ENCODE data around the gene PPP1R14C.
A peak's percentile ranks its signal among the peaks of the same experiment; 100 is the strongest.

The PPP1R14C gene

DNA sequence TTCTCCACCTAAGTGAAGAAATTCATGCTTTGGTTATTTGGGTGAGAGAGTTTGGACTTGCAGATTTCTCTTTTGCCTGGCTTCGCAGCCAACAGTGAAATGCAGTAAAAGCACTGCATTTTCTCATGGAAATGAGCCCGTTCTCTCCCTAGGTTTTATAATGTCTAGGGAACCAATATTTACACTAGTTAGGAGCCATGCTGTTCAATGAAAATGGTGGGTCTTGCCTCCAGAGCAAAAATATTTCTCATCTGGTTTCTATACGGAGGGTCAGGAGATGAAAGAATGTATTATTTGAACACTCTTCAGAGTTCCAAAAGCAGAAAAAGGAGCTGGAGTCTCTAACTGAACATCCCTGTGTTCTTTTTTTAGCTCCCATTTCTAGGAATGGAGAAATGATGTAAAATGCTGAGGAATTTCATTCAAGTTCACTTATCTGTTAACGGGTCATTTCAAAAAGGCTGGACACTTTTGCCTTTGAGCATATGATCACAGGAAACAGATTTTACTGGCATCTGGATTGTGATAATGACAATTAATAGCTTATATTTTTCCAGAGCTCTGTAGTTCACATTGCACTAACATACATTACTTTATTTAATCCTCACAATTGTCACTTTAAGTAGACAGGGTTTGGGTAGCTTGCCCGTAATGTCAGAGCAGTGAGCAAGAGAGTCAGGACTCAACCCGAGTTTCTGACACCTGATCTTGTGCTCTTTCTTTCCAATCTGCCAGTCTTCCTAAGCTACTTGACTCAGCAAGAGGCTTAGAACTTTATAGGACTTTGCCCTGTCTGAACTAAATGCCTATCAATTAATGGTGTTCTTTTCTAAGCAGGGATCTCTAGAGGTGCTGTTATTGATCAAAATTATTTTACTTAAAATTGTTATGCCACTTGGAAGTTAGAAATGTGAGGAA lies 78.0 kb downstream of the PPP1R14C start:
- DNase-seq (ENCODE audit: low read depth) = no peak

DNA sequence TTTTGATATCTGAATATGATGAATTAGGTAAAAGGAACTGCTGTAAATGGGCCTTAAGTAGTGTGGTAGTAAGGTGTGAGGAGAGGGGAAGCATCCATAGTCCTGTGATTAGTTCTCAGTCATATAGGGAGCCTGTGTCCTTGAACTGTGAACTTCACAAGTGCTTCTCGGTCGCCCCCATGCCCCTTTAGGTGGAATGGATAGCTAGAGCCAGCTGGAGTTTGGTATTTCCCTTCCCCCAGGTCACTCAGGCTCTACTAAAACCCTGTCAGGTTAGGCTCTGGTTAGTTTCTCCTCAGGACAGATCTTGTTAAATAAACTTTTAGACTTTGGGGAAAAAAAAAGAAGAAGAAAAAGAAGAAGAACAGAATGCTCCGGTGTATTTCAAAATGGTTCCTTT lies 82.0 kb downstream of the PPP1R14C start:
- no peak for DNase-seq (ENCODE audit: low read depth)

DNA sequence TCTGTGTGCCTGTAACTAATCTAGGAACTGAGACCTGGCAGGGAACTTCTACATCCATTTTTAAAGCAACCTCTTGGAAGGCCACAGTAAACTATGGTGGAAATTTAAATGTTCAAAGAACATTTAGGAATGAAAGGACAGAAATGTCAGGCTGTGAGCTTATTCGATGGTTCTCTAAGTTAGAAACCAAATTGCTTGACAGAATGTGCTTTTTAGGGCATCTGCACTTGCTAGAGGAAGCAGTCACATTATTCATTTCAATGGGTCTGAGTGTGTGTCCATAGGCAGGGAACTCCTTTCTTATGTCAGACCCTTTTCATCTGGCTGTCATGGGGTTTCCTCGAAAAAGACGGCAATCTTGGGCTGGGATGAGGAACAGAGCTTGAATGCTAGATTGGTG lies 84.4 kb downstream of the PPP1R14C start:
- DNase-seq (ENCODE audit: low read depth) = no peak

DNA sequence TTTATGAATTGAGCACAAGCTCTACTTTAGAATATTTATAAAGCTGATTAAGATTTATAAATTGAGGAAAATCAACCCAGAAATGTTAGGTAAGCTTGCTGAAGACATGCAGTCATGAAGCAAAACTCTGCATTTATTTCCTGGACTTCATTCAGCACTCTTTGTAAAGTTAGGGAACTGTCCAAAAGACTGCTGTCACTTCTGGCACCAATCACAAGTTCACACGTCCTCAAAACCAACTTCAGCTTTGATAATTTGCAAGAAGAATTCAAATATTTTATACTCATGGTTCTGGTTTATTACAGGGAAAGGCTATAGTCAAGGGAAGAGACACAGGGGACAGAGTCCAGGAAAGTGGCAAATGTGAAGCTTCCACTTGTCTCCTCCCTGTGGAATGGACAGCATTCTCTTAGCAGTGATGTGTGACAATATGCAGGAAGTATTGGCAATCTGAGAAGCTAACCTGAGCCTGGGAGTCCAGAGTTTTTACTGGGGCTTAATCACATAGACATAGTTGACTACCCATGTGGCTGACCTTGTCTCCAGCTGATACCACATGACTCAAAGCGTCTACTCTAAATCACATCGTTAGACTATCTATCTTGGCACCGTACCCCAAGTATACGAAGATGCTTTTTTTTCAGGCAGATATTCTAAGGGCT lies 85.4 kb downstream of the PPP1R14C start:
- DNase-seq (ENCODE audit: low read depth) = no peak

DNA sequence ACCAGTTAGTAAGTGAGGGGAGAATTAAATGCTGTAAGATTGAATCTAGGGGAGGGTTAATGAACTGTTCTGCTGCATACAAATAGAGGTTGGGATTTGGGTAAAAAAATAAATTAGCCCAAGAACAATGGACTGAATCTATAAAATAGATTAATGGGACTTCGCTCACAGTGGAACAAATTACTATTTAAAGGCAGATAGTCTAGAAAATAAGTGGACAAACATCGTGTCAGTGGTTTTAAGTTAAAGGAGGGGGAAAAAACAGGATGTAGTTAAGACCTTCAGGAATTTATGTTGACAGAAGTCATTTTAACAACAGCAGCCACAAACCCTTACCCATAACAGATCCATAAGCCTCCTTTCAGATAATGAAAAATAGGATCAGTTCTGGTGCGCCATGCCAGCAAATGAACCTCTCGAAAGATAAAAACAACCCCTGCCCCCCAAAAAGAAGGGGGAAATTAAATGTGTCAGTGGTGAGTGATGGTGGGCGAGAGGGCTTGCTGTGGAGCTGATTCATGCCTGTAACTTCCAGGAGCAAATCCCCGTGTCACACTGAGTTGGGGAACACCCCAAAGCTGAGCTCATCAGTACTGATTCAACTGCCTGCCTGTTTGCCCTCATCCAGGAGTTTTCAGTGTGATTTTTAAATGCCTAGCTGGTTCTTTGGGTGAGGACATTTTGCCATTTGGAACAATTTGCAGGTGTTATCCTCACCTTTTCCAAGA lies 86.8 kb downstream of the PPP1R14C start:
- DNase-seq (ENCODE audit: low read depth) = no peak

DNA sequence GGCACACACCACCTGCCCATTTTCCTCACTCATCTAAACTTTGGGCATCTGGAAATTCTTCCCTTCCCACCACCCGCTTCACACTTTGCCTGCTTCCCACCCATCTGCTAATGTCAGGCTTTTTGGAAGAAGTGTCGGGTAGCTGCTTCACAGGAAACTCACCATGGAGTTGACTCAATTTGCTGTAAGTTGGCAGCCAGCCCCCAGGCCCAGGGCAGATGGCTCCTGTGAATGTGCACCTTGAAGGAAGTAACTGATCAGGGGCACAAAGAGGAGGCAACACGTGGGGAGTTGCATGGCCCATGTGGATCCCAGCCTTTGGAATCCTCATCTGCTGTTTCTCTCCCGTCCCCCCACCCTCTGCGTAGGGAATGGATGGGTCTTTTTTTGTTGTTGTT lies 87.3 kb downstream of the PPP1R14C start:
- no peak for DNase-seq (ENCODE audit: low read depth)

DNA sequence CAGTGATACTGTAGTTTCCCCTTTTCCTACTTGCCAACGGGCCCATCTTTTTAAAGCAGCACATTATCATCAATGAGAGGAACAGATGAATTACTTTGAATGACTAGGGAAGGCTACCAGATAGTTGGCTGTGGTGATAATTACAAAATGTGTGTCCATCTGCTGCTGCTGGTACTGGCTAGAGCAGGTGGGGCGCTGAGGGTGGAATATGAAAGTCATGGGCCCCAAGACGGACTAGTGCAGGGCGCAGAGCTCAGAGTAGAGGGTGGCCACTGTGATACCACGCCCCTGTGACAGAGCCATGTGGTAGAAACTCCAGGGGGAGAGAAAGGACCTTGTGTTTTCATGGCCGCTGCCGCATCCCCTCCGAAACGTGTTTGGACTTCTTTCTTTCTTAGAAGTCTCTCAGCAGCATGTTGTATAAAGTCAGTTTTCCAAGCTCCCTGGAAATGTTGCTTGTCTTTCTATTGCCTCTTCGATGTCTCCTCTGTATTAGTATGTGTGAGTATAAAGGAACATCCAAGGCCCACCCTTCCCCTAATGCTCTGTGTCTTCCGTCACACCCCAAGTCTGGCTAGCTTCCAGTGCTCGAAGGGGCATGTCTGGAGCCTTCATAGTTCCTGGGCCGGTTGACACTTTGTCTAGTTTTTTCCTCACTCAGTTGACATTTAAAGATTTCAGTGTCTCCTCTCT lies 88.1 kb downstream of the PPP1R14C start:
- DNase-seq (ENCODE audit: low read depth) = no peak

DNA sequence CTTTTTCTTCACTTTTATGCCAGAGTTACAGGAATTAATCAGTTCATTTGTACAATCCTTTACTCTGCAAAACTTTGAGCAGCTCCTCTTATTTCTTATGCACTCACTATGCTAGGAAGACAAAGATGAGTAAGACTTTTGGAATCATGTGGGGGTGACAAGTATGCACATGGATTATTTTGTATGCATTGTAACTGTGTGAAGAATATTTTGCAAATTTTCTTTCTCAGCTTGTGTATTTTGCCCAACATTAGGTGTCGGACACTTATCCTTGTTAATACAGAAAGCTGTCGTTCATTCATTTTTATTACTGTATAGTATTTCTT lies 88.6 kb downstream of the PPP1R14C start:
- no peak for DNase-seq (ENCODE audit: low read depth)

DNA sequence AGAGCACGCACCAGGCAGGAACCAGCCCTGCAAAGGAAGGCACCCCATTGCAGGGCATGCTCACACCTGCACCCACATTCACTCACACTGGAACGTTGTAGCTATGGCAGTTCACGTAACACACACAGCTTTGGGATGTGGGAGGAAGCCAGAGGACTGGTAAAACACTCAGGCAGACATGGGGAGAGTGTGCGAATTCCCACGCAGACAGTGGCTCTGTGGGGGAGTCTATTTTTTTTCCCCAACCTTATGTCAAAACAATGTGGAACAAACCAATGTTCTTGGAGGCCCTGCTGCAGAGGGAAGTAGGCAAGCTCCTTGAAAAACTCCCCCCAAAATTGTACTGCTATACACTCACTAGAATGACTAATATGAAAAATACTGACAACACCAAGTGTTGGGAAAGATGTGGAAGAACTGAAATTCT lies 91.0 kb downstream of the PPP1R14C start:
- DNase-seq (ENCODE audit: low read depth) = no peak

DNA sequence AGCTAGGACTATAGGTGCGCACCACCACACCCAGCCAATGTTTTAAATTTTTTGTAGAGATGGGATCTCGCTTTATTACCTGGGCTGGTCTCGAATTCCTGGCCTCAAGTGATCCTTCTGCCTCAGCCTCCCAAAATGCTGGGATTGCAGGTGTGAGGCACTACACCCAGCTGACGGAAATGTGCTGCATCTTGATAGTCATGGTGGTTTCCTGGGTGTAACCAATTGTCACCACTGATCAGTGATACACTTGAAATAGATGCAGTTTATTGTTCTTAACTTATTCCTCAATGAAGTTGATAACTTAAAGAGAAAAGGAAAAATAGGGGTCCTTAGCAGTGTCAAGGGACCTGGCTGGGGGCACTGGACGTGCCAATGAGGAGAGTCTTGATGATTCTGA lies 92.4 kb downstream of the PPP1R14C start:
- DNase-seq (ENCODE audit: low read depth) = no peak

DNA sequence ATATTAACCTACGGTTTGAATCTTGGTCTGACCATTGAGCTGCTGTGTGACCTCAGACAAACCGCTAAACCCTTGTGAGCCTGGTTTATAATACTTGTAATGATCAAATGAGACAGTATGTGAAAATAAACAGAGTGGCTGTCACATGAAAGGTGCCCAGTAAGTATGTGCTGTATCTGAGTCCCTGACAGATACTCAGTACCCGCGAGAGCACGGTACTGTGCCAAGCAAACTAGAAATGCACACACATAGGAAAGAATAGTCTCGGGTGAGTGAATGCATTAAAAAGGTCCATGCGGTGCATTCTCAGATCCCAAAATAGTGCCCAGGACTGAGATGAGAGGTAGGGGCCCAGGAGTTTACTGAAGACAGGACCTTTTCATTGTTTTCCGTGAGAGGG lies 93.3 kb downstream of the PPP1R14C start:
- DNase-seq (ENCODE audit: low read depth) = no peak

DNA sequence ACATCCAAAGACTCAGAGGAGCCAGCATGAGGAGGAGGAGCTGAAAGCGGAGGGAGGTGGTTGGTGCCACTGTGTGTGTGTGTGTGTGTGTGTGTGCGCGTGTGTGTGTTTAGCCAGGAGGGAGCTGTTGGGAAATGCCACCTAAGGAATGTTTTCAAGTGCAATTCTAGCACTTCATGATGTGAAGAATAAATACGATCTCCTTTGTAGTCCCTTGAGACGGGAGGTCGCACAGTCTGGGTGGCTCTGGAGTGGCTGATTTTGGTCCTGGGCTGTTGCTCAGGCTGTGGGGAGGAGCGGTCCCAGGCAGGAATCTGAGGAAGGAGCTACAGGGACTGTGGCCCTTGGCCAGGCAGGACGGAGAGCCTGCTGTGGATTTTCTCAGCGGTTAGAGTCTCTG lies 93.7 kb downstream of the PPP1R14C start:
- no peak for DNase-seq (ENCODE audit: low read depth)

DNA sequence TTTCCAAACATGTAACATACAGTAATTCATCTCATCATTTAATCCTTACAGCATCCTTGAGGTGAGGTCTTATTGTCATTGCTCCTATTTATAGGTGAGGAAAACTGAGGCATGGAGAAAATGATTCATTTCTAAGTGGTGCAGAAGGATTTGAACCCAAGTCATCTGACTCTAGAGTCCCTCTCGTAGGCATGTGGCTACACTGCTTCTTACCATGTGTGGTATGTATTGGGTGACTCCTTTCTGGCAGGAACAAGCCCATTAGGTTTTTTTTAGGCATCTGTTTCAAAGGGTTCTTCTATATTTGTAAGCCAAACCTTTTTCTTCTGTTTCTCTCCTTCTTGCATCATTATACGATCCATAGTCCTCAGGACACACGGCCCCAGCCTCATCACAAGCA lies 94.8 kb downstream of the PPP1R14C start:
- no peak for DNase-seq (ENCODE audit: low read depth)

DNA sequence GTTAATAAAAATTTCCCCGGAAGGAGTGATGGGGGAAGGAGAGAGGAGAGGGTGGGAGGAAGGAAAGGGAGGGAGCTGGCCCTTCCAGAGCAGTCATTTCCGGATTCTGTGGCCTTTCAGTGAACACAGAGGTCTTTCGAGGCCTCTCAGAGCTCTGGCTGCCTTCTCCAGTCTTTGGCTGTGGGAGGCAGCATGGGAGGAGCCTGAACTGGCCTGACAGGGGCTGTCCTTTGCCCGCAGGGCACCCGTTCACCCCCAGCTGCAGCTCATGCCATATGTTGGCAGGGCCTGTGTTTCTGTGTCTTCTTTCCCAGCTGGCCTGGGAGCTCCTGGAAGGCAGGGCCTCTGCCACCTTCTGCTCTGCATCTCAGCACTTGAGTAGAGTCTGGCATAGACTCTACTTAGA lies 95.5 kb downstream of the PPP1R14C start:
- no peak for DNase-seq (ENCODE audit: low read depth)

DNA sequence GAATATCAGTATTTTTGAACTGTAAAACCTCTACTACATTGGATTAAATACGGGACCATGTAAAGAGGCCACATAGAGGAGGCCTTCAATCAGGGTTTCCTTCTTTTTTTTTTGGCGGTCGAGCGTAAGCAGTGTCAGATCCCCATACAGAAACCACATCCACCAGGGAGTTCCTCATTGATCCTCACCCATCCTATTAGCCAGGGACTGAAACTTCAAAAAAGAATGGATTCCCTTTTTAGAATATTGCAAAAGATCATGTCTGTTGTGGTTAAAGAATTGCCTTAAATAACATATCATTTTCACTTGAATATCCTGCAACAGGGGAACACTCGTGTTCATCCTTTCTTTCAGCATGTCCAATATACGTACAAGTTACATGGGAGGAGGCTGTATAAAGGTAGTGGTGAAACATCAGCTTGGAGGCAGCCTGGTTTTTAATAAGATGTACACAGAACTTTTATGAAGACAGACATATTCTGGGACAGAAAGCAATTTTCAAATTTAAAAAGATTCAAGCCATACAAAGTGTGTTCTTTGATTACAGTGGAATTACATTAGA lies 96.1 kb downstream of the PPP1R14C start:
- DNase-seq (ENCODE audit: low read depth) = no peak

DNA sequence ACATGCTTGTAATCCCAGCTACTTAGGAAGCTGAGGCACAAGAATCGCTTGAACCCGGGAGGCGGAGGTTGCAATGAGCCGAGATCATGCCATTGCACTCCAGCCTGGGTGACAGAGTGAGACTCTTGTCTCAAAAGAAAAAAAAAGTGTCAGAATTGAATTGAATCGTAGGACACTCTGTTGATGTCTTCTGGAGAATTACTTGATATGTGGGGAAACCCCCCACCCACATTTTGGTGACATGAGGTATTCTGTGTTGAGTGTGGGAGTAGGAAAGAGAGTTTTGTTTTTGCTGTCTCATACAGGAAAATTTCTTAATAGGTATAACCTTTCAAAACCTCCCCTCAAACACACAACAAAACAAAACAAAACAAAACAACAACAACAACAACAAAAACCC lies 98.9 kb downstream of the PPP1R14C start:
- peak; percentile 9 for DNase-seq (ENCODE audit: low read depth)

DNA sequence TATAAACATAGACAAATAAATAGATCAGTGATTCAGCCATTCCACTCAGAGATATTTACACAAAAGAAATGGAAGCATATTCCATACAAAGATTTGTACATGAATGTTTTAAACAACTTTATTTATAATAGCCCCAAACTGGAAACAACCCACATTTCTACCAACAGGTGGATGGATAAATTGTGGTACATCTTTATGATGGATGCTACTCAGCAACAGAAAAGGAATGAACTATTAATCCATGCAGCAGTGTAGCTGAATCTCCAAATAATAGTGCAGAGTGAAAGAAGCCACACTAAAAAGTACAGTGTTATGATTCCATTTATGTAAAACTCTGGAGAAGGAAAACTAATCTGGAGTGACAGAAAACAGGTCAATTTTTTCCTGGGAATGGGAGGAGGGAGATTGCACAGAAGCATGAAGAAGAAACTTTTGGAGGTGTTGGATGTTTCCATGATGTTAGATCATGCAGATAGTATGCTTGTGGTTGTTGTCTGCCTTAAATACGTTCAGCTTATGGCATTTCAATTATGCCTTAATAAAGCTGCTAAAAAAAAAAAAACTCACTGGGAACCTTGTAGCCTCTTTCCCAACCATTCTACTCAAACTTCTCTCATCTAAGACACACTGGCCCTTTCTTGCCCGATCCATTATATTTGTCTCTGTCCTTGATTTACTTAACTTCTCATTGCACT lies 100.9 kb downstream of the PPP1R14C start:
- no peak for DNase-seq (ENCODE audit: low read depth)

DNA sequence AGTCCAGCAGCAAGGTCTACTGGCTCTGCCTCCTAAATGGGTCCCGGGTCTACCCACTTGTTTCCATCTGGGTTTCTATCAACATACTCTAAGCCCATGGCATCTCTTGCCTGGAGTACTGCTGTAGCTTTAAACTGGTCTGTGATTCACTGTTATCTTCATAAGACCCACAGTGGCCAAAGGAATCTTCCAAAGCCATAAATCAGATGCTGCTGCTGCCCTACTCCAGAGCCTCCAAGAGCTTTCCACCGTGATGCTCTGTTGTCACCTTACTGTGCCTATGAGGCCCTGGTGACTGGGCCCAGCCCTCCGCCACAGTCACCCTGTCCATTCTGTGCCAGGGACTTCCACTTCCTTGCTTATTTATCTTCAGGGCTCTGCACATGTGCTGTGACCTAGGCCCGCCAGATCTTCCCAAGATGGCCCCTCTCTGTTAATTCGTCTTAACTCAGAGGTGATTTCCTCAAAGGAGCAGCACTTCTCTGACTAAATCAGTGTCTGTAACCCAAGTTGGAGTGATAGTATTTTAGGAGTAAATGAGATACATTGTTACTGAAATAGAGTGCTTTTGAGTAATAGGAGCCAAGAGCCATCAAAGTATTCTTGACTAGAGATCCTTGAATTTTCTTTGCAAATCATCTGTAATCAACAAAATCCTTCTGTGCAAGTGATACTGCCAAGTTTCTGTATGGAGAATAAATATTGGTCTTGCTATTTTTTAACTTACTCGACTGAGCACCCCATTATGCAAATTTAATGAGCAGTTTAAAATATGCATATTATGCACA lies 102.5 kb downstream of the PPP1R14C start:
- no peak for DNase-seq (ENCODE audit: low read depth)

DNA sequence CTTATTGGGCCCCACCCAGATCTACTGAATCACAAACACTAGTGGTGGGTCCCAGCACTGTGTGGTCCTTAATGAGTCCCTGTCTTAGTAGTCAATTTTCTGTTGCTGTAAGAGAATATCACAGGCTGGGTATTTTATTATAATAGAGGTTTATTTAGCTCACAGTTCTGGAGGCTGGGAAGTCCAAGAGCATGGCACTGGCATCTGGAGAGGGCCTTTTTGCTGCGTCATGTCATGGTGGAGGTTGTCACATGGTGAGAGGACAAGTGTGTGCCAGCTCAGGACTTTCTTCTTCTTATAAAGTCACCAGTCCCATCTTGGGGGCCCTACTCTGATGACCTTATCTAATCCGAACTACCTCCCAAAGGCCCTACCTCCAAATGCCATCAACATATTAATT lies 105.0 kb downstream of the PPP1R14C start:
- DNase-seq (ENCODE audit: low read depth) = no peak

DNA sequence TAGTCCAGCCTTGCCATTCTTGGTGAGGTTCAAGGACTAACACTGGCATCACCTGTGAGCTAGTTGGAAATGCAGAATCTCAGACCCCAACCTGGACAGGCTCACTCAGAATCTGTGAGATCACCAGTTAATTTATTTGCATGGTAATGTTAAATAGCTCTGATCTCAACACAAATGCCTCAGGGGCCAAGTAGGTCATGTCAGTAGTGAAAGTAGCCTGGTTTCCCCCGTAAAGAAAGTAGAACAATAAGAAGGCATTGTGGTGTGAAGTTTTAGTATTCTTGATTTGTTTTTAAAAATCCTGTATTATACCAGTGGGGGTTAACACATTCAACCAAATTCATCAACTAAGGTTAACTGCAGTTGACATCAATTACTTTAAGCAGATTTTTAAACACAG lies 105.5 kb downstream of the PPP1R14C start:
- DNase-seq (ENCODE audit: low read depth) = no peak

DNA sequence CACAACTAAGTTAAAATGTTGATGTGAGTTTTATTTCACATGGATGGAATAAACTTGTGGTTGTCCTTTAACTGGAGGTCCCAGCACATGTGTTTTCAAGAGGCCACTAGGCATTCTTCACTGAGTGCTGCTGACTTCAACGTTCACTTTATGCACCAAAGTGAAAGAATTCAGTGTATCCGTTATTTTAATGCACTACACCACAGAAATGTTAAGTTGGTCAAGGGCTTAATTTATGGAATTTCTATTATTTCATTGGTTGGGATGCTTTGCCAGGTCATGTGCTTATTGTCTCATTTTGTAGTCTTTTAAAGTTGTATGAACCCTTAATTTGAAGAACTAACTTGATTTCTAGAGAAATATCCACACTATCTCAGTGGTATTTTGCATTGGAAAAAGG lies 106.4 kb downstream of the PPP1R14C start:
- no peak for DNase-seq (ENCODE audit: low read depth)
